ENCODE results near the gene SPACA6.
"Not testable (repeated sequence)": the region's sequence is repeated elsewhere in the genome, so short reads cannot be mapped to it uniquely, and the experiment has no call there.

The SPACA6 gene

GRCh38 chr19:51706885-51707284 lies 13.8 kb downstream of the SPACA6 start:
- DNase-seq: no peak

- DNase-seq: no peak
Measured at GRCh38 chr19:51708811-51709210, 15.7 kb downstream of the SPACA6 start.

GRCh38 chr19:51709575-51709974 lies 16.4 kb downstream of the SPACA6 start:
- no peak for DNase-seq

- DNase-seq: no peak
Measured at GRCh38 chr19:51710163-51710562, 17.0 kb downstream of the SPACA6 start.

- no peak for DNase-seq
Measured at GRCh38 chr19:51711702-51712101, 18.6 kb downstream of the SPACA6 start.

- no peak for DNase-seq
Measured at GRCh38 chr19:51712461-51713081, 19.4 kb downstream of the SPACA6 start.

GRCh38 chr19:51713319-51714285 lies 20.5 kb downstream of the SPACA6 start:
- no peak for DNase-seq

GRCh38 chr19:51714848-51715247 lies 21.7 kb downstream of the SPACA6 start:
- no peak for DNase-seq

GRCh38 chr19:51715850-51716249 lies 22.7 kb downstream of the SPACA6 start:
- DNase-seq: no peak

GRCh38 chr19:51716925-51717324 lies 23.8 kb downstream of the SPACA6 start:
- no peak for DNase-seq

- DNase-seq: no peak
Measured at GRCh38 chr19:51719251-51719988, 26.3 kb downstream of the SPACA6 start.

- DNase-seq: no peak
Measured at GRCh38 chr19:51721905-51722304, 28.8 kb downstream of the SPACA6 start.

- DNase-seq: no peak
Measured at GRCh38 chr19:51722492-51722891, 29.4 kb downstream of the SPACA6 start.

GRCh38 chr19:51724543-51724942 lies 31.4 kb downstream of the SPACA6 start:
- DNase-seq: no peak

GRCh38 chr19:51726049-51726448 lies 32.9 kb downstream of the SPACA6 start:
- no peak for DNase-seq

GRCh38 chr19:51727349-51727880 lies 34.3 kb downstream of the SPACA6 start:
- no peak for DNase-seq

GRCh38 chr19:51729781-51730180 lies 36.7 kb downstream of the SPACA6 start:
- no peak for DNase-seq

GRCh38 chr19:51733742-51734522 lies 40.8 kb downstream of the SPACA6 start:
- DNase-seq: no peak

GRCh38 chr19:51735759-51736449 lies 42.8 kb downstream of the SPACA6 start:
- no peak for DNase-seq

GRCh38 chr19:51737389-51737788 lies 44.3 kb downstream of the SPACA6 start:
- no peak for DNase-seq

GRCh38 chr19:51737924-51738323 lies 44.8 kb downstream of the SPACA6 start:
- DNase-seq: no peak

GRCh38 chr19:51738523-51738922 lies 45.4 kb downstream of the SPACA6 start:
- DNase-seq: not testable (repeated sequence)
